ENCODE data around the gene RBCK1.
"Not testable (repeated sequence)": the region's sequence is repeated elsewhere in the genome, so short reads cannot be mapped to it uniquely, and the experiment has no call there.

Gene RBCK1

GRCh38 chr20:376089-376488, 32.0 kb upstream of the RBCK1 start:
- DNase-seq (ENCODE audit: low read depth): no peak

- DNase-seq (ENCODE audit: low read depth): no peak
Observed at GRCh38 chr20:376750-377149, 31.3 kb upstream of the RBCK1 start.

DNA sequence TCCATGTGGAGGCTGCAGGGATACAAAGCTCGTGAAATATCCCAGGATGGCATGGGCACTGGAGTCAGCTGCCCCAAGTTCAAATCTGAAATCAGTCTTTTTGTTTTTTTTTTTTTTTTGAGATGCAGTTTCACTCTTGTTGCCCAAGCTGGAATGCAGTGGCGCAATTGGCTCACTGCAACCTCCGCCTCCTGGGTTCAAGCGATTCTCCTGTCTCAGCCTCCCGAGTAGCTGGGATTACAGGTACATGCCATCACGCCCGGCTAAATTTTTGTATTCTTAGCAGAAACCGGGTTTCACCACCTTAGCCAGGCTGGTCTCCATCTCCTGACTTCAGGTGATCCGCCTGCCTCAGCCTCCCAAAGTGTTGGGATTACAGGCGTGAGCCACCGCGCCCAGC, 30.5 kb upstream of the RBCK1 start:
- DNase-seq (ENCODE audit: low read depth): not testable (repeated sequence)

- DNase-seq (ENCODE audit: low read depth): no peak
Observed at GRCh38 chr20:378961-379336, 29.1 kb upstream of the RBCK1 start.

GRCh38 chr20:380763-381580, 27.1 kb upstream of the RBCK1 start:
- no peak for DNase-seq (ENCODE audit: low read depth)

DNA sequence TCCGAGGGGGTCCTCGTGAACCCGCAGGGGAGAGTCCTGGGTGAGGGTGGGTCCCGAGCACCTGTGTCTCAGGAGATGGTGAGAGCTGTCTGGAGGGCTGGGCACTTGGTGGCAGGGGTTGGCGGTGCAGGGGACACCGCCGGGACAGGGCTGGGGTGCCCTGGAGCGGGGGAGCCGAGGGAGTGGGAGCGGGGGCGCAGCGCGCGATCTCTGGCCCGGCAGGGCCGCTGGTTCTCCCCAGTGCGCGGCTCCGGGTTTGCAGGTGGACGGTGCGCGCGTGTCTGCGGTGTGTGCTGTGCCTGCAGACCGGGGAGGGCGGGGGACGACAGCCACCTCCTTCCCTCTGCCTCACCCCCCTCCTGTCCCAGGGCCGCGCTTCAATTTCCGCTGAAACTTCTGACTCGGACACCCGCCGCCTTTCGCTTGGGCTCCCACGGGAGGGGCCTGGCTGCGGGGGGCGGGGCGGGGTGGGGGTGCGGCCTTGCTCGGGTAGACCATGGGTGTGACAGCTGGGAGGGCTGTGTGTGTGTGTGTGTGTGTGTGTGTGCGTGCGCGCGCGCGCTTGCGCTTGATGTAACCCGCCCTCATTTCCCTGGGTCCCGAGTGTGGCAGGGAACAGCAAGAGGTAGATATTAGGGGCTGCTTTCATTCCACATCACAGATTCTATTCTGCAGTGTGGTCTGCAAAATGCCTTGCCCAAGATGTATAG, 26.4 kb upstream of the RBCK1 start:
- DNase-seq (ENCODE audit: low read depth): no peak

DNA sequence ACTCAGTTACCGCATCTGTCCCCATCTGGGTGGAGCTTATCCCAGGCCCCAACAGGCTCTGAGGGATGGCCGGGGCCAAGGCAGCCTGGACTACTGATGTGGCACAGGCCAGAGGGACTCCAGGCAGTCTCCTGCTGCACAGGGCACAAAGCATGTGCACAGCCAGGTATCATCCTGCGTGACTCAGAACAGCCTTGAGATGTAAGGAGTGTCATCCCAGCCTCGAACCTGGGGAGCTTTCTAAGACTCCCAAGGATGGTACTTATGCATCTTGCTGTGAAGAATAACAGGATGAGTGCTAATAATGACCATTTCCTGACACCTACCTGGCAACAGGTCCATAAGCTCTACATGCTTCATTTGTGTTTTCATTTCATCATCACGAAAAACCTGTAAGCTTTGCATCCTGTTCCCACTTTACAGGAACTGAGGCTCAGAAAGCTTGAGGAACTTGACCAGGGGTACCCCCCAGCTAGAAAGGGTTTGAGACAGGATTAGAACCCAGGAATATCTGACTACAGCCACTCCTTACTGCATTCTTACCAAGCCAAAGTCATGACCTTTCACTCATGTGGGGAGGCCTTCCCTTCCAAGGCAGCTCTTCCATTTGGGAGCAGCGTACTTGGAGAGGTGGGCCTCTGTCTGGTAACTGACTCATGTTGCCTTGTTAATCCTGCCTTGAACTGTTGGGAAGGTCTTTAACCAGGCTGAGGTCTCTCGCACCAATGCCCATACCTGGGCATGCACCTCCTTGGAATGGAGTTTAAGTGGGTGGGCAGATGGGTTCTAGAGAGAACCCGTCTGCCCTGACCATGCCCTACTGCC, 25.6 kb upstream of the RBCK1 start:
- no peak for DNase-seq (ENCODE audit: low read depth)

DNA sequence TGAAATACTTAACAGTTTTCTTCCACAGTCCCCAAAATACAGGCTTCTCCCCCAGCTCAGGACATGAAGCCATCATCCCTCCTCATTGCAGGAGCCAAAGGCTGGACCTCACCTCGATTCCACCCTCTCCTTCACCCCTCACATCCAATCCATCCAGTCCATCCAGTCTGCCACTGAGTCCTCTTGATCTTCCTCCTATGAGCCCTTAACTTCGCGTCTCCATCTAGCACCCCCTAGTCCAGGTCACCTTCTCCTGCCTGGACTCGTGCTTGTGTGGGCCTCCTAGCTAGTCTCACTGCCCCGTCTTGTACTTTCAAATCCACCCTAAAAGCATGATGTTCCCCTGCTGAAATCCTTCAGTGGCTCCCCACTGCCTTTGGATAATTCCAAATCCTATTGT, 24.2 kb upstream of the RBCK1 start:
- DNase-seq (ENCODE audit: low read depth): no peak

- no peak for DNase-seq (ENCODE audit: low read depth)
Observed at GRCh38 chr20:384723-385122, 23.4 kb upstream of the RBCK1 start.

DNA sequence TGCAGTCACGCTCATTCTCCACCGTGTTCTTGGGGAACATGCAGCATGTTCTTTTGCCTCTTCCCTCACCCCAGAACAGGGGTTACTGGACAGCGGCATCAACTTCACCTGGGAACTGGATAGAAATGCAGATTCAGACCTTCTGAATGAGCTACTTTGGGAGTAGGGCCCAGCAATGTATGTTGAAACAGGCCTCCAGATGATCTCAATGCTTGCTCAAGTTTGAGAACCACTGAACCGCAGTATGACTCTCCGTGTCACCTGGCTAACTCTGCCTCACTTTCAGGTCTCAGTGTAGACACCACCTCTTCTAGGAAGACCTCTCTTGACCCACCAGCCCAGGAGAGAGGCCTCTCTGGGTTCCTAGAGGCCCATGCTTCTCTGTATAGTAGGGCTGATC, 22.7 kb upstream of the RBCK1 start:
- DNase-seq (ENCODE audit: low read depth): no peak

GRCh38 chr20:386634-387033, 21.5 kb upstream of the RBCK1 start:
- DNase-seq (ENCODE audit: low read depth): not testable (repeated sequence)

DNA sequence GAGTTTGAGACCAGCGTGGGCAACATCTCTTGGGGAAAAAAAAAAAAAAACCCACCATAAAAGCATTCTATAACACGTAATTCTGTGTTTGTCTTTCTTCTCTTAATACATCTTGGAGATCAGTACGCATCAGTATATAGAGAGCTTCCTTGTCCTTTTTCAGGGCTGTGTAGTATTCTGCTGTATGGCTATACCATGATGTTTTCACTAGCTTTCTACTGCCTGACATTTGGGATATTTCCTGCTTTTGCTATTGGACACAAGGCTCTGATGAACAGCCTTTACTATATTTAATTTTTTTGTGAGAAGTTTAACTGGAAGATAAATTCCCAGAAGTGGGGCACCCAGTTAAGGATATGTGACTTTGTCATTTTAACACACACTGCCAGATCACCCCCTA, 20.6 kb upstream of the RBCK1 start:
- DNase-seq (ENCODE audit: low read depth): no peak

DNA sequence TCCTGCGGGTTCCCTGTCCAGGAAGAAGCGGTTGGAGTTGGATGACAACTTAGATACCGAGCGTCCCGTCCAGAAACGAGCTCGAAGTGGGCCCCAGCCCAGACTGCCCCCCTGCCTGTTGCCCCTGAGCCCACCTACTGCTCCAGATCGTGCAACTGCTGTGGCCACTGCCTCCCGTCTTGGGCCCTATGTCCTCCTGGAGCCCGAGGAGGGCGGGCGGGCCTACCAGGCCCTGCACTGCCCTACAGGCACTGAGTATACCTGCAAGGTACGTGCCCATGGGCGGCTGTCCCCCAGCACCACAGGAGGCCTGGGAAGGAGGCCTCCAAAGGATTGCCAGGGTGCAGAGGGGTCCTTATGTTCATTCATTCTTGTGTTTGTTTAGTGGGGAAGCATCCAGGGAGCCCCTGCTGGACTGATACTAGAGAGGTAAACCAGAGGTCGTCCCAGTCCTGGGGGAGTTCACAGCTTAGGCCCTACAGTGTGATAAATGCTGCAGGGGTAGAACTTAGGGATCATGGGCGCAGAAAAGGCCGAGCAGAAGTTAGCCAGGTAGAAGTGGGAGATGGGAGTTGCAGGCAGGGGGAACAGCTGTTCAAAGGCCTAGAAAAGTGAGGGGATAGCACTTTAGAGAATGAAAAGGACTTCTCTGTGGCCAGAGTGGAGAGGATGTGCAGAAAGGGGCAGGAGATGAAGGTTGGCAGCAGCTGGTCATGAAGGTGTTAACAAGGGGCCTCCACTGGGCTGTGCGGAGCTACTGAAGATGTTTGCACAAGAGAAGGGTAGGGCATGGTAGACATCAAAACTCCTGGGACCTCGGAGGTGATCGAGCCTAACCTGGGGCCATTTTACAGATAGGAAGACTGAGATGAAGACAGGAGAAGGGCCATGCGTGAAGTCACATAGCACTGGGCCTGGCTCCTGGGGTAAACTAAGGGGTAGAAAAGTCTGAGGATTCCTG, 19.8 kb upstream of the RBCK1 start:
- no peak for DNase-seq (ENCODE audit: low read depth)

GRCh38 chr20:389220-389619, 18.9 kb upstream of the RBCK1 start:
- DNase-seq (ENCODE audit: low read depth): no peak

DNA sequence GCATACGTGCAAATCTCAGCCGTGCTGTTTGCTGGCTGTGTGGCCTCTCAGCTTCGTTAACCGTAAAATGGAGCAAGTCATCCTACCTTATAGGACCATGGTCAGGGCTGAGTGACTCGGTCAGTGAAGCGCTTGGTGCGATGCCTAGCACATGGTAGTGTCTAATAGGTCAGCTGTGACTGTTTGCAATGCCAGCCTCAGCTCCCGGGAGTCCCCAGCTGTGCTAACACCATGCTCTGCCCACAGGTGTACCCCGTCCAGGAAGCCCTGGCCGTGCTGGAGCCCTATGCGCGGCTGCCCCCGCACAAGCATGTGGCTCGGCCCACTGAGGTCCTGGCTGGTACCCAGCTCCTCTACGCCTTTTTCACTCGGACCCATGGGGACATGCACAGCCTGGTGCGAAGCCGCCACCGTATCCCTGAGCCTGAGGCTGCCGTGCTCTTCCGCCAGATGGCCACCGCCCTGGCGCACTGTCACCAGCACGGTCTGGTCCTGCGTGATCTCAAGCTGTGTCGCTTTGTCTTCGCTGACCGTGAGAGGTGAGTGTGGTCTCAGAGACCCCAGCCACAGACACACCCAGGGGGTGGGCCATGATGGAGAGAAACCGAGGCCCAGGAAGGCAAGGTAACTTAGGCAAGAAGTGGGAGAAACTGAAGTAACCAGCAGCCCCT, 16.9 kb upstream of the RBCK1 start:
- DNase-seq (ENCODE audit: low read depth): no peak

- DNase-seq (ENCODE audit: low read depth): not testable (repeated sequence)
Observed at GRCh38 chr20:393296-393695, 14.8 kb upstream of the RBCK1 start.

GRCh38 chr20:396252-396618, 11.9 kb upstream of the RBCK1 start:
- no peak for DNase-seq (ENCODE audit: low read depth)

DNA sequence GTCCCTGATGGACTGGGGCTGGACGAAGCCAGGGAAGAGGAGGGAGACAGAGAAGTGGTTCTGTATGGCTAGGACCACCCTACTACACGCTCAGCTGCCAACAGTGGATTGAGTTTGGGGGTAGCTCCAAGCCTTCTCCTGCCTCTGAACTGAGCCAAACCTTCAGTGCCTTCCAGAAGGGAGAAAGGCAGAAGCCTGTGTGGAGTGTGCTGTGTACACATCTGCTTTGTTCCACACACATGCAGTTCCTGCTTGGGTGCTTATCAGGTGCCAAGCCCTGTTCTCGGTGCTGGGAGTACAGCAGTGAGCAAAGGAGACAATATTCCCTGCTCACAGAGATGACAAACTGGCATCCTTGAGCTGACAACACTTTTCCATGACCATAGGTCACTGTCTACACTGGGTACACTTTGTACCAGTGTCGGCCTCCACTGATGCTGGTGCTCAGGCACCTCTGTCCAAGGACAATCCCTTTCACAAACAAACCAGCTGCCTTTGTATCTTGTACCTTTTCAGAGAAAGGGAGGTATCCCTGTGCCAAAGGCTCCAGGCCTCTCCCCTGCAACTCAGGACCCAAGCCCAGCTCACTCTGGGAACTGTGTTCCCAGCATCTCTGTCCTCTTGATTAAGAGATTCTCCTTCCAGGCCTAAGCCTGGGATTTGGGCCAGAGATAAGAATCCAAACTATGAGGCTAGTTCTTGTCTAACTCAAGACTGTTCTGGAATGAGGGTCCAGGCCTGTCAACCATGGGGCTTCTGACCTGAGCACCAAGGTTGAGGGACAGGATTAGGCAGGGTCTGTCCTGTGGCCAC, 11.3 kb upstream of the RBCK1 start:
- no peak for DNase-seq (ENCODE audit: low read depth)

GRCh38 chr20:397432-398237, 10.5 kb upstream of the RBCK1 start:
- DNase-seq (ENCODE audit: low read depth): no peak
